CD14-positive monocyte (primary cell): Measurements from ENCODE around the gene ECHDC1. TPM values are rescaled to one million over a fixed set of nuclear protein-coding genes. Genes with fewer than 3 reads are reported as not detected.

Source experiments
- DNase-seq, 3 donors: peaks; one replicate each; pipeline ENCODE4 v3.0.0-alpha.2; 2011 to 2022
- H2AFZ ChIP-seq: 2 replicates; pipeline ENCODE4 v1.6.0; 2012; ENCODE audit warnings: mild to moderate bottlenecking, low read depth, low read length, inconsistent platforms; ENCODE audit not compliant: insufficient read depth, poor library complexity, severe bottlenecking
- H3K27ac ChIP-seq, 2 donors: 1 replicate in 1 of 2; 2 replicates in 1 of 2; pipeline ENCODE4 v1.5.1; 2012 to 2013; ENCODE audit warnings: low read length in 2 of 2, control low read depth in 1 of 2, inconsistent platforms in 1 of 2, low read depth in 1 of 2, mild to moderate bottlenecking in 1 of 2
- H3K27me3 ChIP-seq, 2 donors: one replicate each; pipeline versions ENCODE4 v1.6.0 to v1.6.1; 2011 to 2013; ENCODE audit warnings: low read length in 2 of 2; ENCODE audit not compliant: control insufficient read depth in 2 of 2, insufficient read depth in 2 of 2
- H3K36me3 ChIP-seq, 2 donors: replicated peaks in 1 of 2; 1 replicate in 1 of 2; 2 replicates in 1 of 2; pipeline versions ENCODE4 v1.5.1 to v1.6.1; 2012 to 2013; ENCODE audit warnings: low read length in 2 of 2, control low read depth in 1 of 2, inconsistent platforms in 1 of 2, mild to moderate bottlenecking in 1 of 2; ENCODE audit not compliant: insufficient read depth in 2 of 2, control insufficient read depth in 1 of 2
- H3K4me1 ChIP-seq, 2 donors: 1 replicate in 1 of 2; 2 replicates in 1 of 2; pipeline versions ENCODE4 v1.5.1 to v1.6.1; 2012 to 2013; ENCODE audit warnings: low read length in 2 of 2, control low read depth in 1 of 2, inconsistent platforms in 1 of 2, mild to moderate bottlenecking in 1 of 2, moderate library complexity in 1 of 2; ENCODE audit not compliant: insufficient read depth in 2 of 2, control insufficient read depth in 1 of 2
- H3K4me2 ChIP-seq: replicated peaks from 2 replicates; pipeline ENCODE3; 2012; ENCODE audit warnings: low read length, moderate library complexity, mild to moderate bottlenecking; ENCODE audit not compliant: poor library complexity, severe bottlenecking; ENCODE audit errors: extremely low read depth
- H3K4me3 ChIP-seq, 3 experiments: fragments of 200-600 bp in 1 of 3; sonication (generic) in 1 of 3; replicated peaks in 1 of 3; 1 replicate in 2 of 3; 2 replicates in 1 of 3; pipeline ENCODE4 v1.5.1; 2011 to 2013; ENCODE audit warnings: low read length in 3 of 3, mild to moderate bottlenecking in 3 of 3, control low read depth in 2 of 3, low read depth in 2 of 3, inconsistent platforms in 1 of 3, moderate library complexity in 1 of 3
- H3K79me2 ChIP-seq: 2 replicates; pipeline ENCODE4 v1.6.0; 2012; ENCODE audit warnings: mild to moderate bottlenecking, control low read depth, inconsistent platforms, low read length, moderate library complexity; ENCODE audit not compliant: insufficient read depth
- H3K9ac ChIP-seq: 2 replicates; pipeline ENCODE4 v1.6.0; 2017; ENCODE audit warnings: low read length, mild to moderate bottlenecking; ENCODE audit not compliant: insufficient read depth, poor library complexity, severe bottlenecking
- H3K9me3 ChIP-seq, 2 donors: replicated peaks in 1 of 2; 1 replicate in 1 of 2; 2 replicates in 1 of 2; pipeline versions ENCODE4 v1.5.1 to v1.6.1; 2012 to 2013; ENCODE audit warnings: low read length in 2 of 2, control low read depth in 1 of 2; ENCODE audit not compliant: control insufficient read depth in 1 of 2, insufficient read depth in 1 of 2
- H4K20me1 ChIP-seq: 2 replicates; pipeline ENCODE4 v1.6.0; 2012; ENCODE audit warnings: mild to moderate bottlenecking, low read length, control low read depth, moderate library complexity; ENCODE audit not compliant: insufficient read depth
- H3K27ac Mint-ChIP-seq, 7 donors: one replicate each; pipeline ENCODE4 v1.8.0; 2020; ENCODE audit warnings: mild to moderate bottlenecking in 7 of 7, mixed read lengths in 7 of 7, moderate library complexity in 6 of 7, inconsistent platforms in 2 of 7
- H3K27me3 Mint-ChIP-seq, 3 donors: one replicate each; pipeline ENCODE4 v1.8.0; 2021 to 2022; ENCODE audit warnings: low read depth in 3 of 3, mild to moderate bottlenecking in 3 of 3, mixed read lengths in 3 of 3, moderate library complexity in 3 of 3, inconsistent platforms in 1 of 3
- H3K36me3 Mint-ChIP-seq, 2 donors: one replicate each; pipeline ENCODE4 v1.8.0; 2020; ENCODE audit warnings: mixed read lengths in 2 of 2, inconsistent platforms in 1 of 2, mild to moderate bottlenecking in 1 of 2
- H3K4me1 Mint-ChIP-seq: one replicate; pipeline ENCODE4 v1.8.0; 2020; ENCODE audit warnings: mild to moderate bottlenecking, mixed read lengths
- H3K4me3 Mint-ChIP-seq, 2 donors: one replicate each; pipeline ENCODE4 v1.8.0; 2020; ENCODE audit warnings: mild to moderate bottlenecking in 2 of 2, mixed read lengths in 2 of 2, moderate library complexity in 1 of 2
- H3K9me3 Mint-ChIP-seq, 7 donors: one replicate each; pipeline ENCODE4 v1.8.0; 2020 to 2022; ENCODE audit warnings: mixed read lengths in 7 of 7, mild to moderate bottlenecking in 6 of 7, moderate library complexity in 6 of 7, inconsistent platforms in 2 of 7
- CTCF ChIP-seq: fragments of 200-600 bp; IDR thresholded peaks from one replicate; pipeline ENCODE4 v1.8.0; 2022; ENCODE audit warnings: antibody characterized with exemption, mild to moderate bottlenecking
- WGBS: methylation state at CpG from one replicate; pipeline ENCODE4 v1.1.5; 2013; ENCODE audit warnings: missing lambda C conversion rate; ENCODE audit not compliant: insufficient coverage; 5-methylcytosine and 5-hydroxymethylcytosine counted together
- intact Hi-C, 2 donors: fragments of 100-400 bp; cut with micrococcal nuclease; formaldehyde crosslinking; loops; one replicate each; pipeline versions ENCODE4 v1.15.0 to v1.15.1; 2023
- polyA plus RNA-seq, 3 donors: library from polyadenylated mRNA; depleted of rRNA in 1 of 3; unstranded in 2 of 3; stranded (reverse) in 1 of 3; fragments of 300-500 nt in 2 of 3; fragments of >200 nt in 1 of 3; fragmentation: Illumina TruSeq in 2 of 3; gene quantifications; 1 replicate in 2 of 3; 2 replicates in 1 of 3; pipeline ENCODE4 v1.2.3, GENCODE V29; 2012 to 2021

The ECHDC1 gene
- polyA plus RNA-seq, 3 donors: 36.4 to 104 (median 102) TPM

GRCh38 chr6:127301199-127301700, 42.2 kb downstream of the ECHDC1 start:
- peaks cover 11 to 17% of the 10 kb centered on the region in 2 donors for H3K4me1 ChIP-seq
- no peak overlapping the region for H3K9ac ChIP-seq
- no peak overlapping the region for H3K4me3 ChIP-seq
- H4K20me1 ChIP-seq: peaks cover 58% of the 10 kb centered on the region
- intact Hi-C loops: loop anchor here (5.0 kb wide), 1 partner anchor 236 kb away; no protein-coding TSS in a partner anchor
- peaks cover 29 to 32% of the 10 kb centered on the region in 2 donors for H3K36me3 Mint-ChIP-seq
- peaks cover 23% of the 10 kb centered on the region for H3K4me1 Mint-ChIP-seq
- peak overlapping the region in 1 of 2 donors; percentile 39 for H3K27ac ChIP-seq
- TF ChIP-seq CTCF: no peak
- no peak overlapping the region for H3K4me3 Mint-ChIP-seq
- no peak overlapping the region for H3K27ac Mint-ChIP-seq
- DNase-seq: no peak
- H3K36me3 ChIP-seq: peaks cover 17 to 42% of the 10 kb centered on the region in 2 donors
- no peaks in the 10 kb centered on the region for H3K27me3 ChIP-seq
- H3K79me2 ChIP-seq: peaks cover 32% of the 10 kb centered on the region
- no peak overlapping the region for H3K4me2 ChIP-seq
- peaks cover 0 to under 1% (median 0%) of the 10 kb centered on the region in 7 donors for H3K9me3 Mint-ChIP-seq
- no peaks in the 10 kb centered on the region for H3K9me3 ChIP-seq
- WGBS: no CpG with 5 or more reads among the region's 6 CpGs
- no peak overlapping the region for H2AFZ ChIP-seq
- H3K27me3 Mint-ChIP-seq: no peaks in the 10 kb centered on the region

- no peak for DNase-seq
- H3K9me3 Mint-ChIP-seq: no peaks in the 10 kb centered on the region
- peaks cover 22 to 28% of the 10 kb centered on the region in 2 donors for H3K36me3 Mint-ChIP-seq
- H3K4me2 ChIP-seq: no peak overlapping the region
- peaks cover 23% of the 10 kb centered on the region for H3K4me1 Mint-ChIP-seq
- H3K9me3 ChIP-seq: no peaks in the 10 kb centered on the region
- intact Hi-C loops: loop anchor here (5.0 kb wide), 1 partner anchor 237 kb away; no protein-coding TSS in a partner anchor
- peaks cover 66% of the 10 kb centered on the region for H4K20me1 ChIP-seq
- H3K9ac ChIP-seq: no peak overlapping the region
- peak overlapping the region in 2 of 7 donors; percentile 16 to 55 for H3K27ac Mint-ChIP-seq
- H3K4me1 ChIP-seq: peaks cover 11 to 17% of the 10 kb centered on the region in 2 donors
- no peak overlapping the region for H3K4me3 Mint-ChIP-seq
- H3K4me3 ChIP-seq: no peak overlapping the region
- H3K27me3 ChIP-seq: no peaks in the 10 kb centered on the region
- H2AFZ ChIP-seq: no peak overlapping the region
- TF ChIP-seq CTCF: no peak
- peaks cover 32% of the 10 kb centered on the region for H3K79me2 ChIP-seq
- no peaks in the 10 kb centered on the region for H3K27me3 Mint-ChIP-seq
- peak overlapping the region in 1 of 2 donors; percentile 55 for H3K27ac ChIP-seq
- peaks cover 21 to 44% of the 10 kb centered on the region in 2 donors for H3K36me3 ChIP-seq
Observed at GRCh38 chr6:127300411-127300810, 43.0 kb downstream of the ECHDC1 start.
